HFF-Myc (cell line): ENCODE measurements around the gene SSNA1.

Experiments used
- DNase-seq: peaks from one replicate; pipeline ENCODE4 v3.0.0-alpha.2; 2011; ENCODE audit warnings: low read depth; ENCODE audit errors: extremely low read depth
- H3K4me3 ChIP-seq: replicated peaks from 2 replicates; pipeline ENCODE4 v1.5.1; 2011; ENCODE audit warnings: low read depth, mild to moderate bottlenecking, control low read depth, low read length
- CTCF ChIP-seq: IDR thresholded peaks from 2 replicates; pipeline ENCODE4 v1.5.1; 2012; ENCODE audit warnings: mild to moderate bottlenecking, low read depth, low read length, control low read depth; ENCODE audit errors: missing control alignments

SSNA1 gene

GRCh38 chr9:137224830-137225694, 36.6 kb downstream of the SSNA1 start, which contains the start of gene CYSRT1:
Gene CYSRT1, plus strand, starts transcription at chr9:137225174. Its CDS starts 448 bp downstream, at chr9:137225622.
- peak within 1 kb of the TSS; percentile 74 for H3K4me3 ChIP-seq
- no peak for TF ChIP-seq CTCF
- no peak for DNase-seq

- no peak overlapping the region for H3K4me3 ChIP-seq
- DNase-seq: no peak
- no peak for TF ChIP-seq CTCF
These were observed 37.3 kb downstream of the SSNA1 start for GRCh38 chr9:137225699-137226331.

- DNase-seq: no peak
- no peak for TF ChIP-seq CTCF
- H3K4me3 ChIP-seq: no peak overlapping the region
These were observed 38.0 kb downstream of the SSNA1 start for GRCh38 chr9:137226338-137227053.

GRCh38 chr9:137227054-137227852, 38.8 kb downstream of the SSNA1 start, which contains the start of gene RNF224:
Gene RNF224, plus strand, starts transcription at chr9:137227502. Its CDS starts 834 bp downstream, at chr9:137228336.
- peak; percentile 38 for DNase-seq
- TF ChIP-seq CTCF: peak; percentile 87
- no peak within 1 kb of the TSS for H3K4me3 ChIP-seq

GRCh38 chr9:137227853-137228505, 39.5 kb downstream of the SSNA1 start:
- TF ChIP-seq CTCF: no peak
- DNase-seq: no peak
- no peak overlapping the region for H3K4me3 ChIP-seq
